HG03039 (cell line): Measurements from ENCODE around the gene SSBP2.
"Not testable (repeated sequence)": the region's sequence is repeated elsewhere in the genome, so short reads cannot be mapped to it uniquely, and the experiment has no call there.

Experiments used
- ATAC-seq: cut with Tn5 transposase; IDR thresholded peaks from one replicate; pipeline ENCODE4 v1.9.1; 2021; ENCODE audit warnings: mild to moderate bottlenecking, moderate library complexity; ENCODE audit not compliant: unreplicated experiment

The SSBP2 gene

DNA sequence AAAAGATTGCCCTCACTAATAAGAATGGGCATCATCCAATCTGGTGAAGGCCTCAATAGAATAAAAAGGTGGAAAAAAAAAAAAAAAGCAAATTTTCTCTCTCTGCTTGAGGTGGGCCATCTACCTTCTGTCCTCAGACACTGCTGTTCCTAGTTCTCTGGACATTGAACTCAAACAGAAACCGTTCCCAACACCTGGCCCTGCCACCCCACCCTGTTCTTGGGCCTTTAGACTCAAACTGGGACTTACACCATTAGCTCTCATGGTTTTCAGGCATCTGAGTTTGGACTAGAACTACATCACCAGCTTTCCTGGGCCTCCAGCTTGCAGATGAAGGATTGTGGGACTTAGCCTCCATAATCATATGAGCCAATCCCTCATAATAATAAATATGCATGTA lies 71.0 kb downstream of the SSBP2 start:
- ATAC-seq: no peak

DNA sequence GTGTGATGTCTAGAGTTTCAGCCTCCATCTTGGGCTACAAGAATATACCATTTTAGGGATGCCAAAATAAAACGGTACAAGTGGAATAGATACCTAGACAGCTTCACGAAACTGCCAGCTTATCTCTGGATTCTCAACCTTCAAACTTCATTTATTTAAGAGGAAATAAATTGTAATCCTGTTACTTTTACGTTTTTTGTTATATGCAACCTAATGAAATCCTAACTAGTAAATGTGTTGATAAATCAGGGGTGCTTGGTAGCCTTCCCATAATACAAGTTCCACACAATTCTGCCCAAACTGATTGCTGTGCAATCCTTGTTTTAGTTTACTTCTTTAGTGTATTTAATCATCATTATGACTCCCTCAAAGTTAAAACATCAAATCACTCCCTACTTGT lies 75.5 kb downstream of the SSBP2 start:
- no peak for ATAC-seq

DNA sequence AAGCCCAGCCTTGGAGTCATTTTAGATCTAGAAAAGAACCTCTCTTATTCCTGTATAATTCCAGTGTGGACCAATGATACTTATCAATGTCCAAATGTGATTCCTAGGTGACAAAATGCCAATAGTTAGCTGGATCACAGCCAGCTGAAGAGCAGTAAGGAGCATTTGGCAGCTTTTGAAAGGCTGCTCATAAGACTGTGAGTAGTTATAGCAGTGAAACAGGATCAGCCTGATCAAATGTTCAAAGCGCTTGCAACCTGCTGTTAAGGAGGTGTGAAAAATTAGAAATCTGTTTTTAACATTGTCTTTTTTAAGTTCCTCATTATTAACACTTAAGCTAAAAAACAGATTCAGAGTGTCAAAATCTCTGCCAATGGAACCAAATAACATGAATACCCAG lies 85.1 kb downstream of the SSBP2 start:
- no peak for ATAC-seq

DNA sequence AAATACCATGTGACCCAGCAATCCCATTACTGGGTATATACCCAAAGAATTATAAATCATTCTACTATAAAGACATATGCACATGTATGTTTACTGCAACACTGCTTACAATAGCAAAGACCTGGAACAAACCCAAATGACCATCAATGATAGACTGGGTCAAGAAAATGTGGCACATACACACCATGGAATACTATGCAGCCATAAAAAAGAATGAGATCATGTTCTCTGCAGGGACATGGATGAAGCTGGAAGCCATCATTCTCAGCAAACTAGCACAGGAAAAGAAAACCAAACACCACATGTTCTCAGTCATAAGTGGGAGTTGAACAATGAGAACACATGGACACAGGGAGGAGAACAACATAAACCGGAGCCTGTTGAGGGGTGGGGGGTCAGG lies 90.3 kb downstream of the SSBP2 start:
- not testable (repeated sequence) for ATAC-seq

DNA sequence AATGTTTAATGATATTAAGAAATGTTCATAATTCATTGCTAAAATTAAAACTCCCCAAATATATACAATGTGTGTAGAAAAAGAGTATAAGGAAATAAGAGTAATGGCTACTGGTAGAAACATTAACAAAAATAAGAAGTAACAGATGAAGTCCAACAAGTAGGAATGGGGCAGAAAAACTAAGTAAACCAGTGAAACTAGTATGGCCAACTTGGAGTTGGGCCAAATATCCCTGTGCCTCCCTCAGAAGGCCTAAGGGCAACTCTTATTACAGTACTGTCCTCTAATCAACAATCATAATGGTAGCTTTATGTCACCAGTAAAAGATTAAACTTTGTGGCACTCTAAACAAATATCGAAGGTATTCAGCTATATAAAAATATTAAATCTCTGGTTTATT lies 93.5 kb downstream of the SSBP2 start:
- ATAC-seq: no peak

DNA sequence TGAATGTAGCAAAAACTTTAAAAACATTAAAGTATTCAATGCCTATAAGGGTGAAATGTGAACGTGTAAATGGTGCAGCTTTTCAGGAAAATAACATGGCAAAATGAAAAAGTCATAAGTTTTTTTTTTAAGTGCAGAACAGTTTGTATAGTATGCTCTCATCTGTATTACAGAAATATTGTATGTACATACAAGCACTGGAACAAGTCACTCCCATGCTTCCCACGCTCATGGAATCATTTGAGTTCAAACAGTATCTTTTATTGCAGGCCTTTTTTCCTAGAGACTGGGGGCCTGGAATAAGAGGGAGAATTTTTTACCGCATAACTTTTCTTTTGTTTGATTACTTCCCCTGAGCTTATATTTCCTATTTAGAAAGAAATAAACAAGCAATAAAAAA lies 94.1 kb downstream of the SSBP2 start:
- no peak for ATAC-seq

DNA sequence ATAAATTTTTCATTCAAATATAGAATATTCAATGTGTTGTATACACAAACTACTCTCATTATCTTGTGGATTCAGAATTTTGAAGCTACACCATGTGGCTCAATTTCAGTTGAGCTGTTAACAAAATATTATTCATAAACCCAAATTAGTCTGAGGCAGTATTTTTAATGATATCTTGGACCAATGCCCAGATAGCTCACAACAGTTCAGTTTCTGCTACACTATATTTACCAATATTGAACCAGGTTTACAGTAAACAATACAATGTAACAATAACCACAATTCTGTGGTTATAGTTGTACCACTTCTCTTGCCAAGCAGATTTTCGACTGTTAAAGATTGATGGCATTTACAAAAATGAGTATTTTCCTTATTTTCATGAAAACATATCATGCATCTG lies 99.9 kb downstream of the SSBP2 start:
- ATAC-seq: no peak

DNA sequence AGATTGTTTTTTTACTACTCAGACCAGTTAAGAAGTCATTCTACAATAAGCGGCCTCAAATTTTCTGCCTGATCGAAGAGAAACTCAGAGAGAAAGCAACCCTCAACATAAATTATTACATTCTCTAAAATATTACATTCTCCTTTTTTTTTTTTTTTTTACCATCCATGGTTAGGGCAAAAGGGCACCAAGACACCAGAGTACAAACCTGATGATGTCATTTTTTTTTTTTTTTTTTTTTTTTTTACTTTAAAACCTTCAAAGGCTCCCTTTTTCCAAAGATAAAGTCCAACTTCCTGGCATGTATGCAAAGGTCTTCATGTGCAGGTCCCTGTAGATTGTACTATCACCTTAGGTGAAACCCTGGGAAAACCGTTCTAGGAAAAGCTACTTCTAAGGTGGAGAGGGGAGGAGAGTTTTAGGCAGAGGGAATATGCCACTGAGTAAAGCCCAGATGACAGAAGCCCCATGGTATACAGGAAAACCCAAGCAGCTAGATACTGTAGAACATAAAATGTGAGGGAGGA lies 104.4 kb downstream of the SSBP2 start:
- ATAC-seq: no peak

DNA sequence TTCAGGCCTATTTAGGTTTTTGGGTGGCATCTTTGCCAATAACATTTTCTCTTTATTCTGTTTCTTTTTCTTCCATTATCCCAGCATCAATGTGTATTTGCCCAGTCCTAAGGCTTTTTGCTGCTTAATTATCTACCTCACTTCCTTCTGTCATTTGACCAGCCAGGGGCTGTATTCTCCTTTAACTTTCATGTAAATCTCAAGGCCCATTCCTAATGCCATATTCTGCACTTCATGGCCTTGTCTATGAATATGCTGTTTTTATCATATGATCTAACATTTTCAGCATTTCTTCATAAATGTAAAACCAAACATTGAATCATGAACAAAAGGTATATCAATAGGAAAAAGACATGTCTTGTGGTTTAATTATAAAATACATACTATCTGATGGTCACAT lies 108.7 kb downstream of the SSBP2 start:
- no peak for ATAC-seq

DNA sequence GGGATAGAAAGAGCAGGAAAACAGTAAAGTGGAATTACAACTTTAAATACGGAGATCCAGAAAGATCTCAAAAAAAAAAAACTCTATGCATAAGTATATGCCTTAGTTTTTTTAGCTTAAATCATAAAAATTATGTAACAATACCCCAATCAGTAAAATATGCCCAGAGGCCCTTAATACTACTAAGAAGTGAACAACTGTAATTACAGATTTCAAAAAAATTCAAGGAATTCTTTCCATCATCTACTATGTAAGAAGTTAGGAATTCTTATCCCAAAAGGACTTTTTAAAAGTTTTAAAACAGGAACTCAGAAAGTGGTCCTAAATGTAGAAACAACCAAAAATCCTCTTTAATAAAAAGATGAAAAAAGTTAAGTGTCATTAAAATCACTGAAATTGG lies 111.3 kb downstream of the SSBP2 start:
- no peak for ATAC-seq

DNA sequence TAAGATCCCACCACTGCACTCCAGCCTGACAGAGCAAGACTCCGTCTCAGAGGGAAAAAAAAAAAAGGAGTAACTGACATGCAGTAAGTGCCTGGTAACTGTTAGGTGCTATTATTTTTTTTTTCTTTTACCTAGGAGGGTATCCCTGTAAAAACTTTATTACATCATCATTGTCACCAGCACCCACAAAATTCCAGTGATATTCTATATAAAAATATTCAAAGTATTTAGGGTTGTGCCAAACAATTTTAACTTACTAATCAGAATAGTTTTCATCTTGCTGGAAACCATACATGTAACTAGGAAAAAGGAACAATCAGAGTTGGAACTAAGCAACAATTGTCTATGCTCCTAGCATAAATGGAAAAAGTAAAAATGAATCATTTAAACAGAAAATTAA lies 112.4 kb downstream of the SSBP2 start:
- no peak for ATAC-seq

DNA sequence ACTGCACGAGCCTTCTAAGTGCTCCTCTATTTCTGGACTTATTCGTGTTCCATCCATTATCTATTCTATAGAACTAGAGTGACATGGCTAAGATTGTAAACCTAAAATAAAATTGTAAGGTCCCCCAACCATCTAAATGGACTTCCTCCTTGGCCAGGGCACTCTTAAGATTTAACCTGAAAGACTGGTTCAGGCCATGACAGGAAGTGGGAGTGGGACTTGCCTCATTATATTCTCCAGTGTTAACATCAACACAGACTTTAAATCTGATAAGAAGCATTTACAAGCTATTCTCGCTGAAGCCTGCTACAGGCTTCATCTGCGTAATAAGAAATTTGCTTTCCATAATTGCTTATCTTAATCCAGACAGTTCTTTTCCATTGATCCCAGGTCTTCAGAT lies 117.0 kb downstream of the SSBP2 start:
- no peak for ATAC-seq

DNA sequence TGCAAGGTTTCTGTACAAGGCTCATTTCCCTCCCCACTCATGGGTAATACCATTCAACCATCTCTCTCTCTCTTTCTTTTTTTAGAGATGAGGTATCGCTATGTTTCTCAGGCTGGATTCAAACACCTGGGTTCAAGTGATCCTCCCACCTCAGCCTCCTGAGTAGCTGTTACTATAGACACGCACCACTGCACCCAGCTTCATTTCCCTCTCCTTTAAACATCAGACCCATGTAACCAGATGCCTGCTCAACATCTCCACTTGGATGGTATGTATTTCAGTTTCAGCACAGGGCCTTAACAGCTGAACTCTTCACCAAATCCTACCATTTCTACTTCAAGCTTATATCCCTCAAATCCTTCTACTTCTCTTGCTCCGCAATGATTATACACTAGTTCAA lies 117.4 kb downstream of the SSBP2 start:
- no peak for ATAC-seq

DNA sequence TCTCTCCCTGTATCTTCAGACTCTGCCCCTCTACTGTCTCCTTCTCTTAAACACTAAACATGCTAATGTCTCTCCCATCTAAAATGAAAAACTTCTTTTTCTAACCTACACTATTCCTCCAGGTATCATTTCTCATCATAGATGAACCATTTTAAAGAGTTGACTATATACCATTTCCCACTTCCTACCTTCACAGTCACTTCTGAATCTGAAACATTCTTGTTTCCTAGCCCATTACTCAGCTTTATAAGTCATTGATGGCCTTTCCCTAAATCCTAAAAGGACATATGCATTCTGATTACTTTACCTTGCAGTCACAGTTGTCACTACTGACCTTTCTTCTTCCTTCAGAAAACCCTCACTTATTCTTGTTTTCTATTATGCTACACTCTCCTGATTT lies 118.2 kb downstream of the SSBP2 start:
- ATAC-seq: no peak

DNA sequence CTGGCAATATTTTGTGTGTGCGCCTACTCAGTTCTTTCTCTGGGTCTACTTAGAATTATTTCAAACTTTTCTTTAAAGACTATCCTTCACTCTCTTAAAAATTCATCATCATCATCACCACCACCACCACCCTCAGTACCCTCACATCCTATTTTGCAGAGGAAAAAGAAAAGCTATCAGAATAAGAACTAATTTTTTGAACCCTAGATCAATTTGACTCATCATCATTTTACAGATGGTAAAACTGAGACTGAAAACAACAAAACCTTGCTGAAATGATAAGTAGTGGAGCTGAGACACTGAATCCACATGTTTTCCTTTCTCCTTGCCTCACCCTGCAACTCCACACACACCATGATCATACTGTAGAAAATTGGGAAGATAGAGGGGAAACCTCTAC lies 119.3 kb downstream of the SSBP2 start:
- ATAC-seq: no peak

DNA sequence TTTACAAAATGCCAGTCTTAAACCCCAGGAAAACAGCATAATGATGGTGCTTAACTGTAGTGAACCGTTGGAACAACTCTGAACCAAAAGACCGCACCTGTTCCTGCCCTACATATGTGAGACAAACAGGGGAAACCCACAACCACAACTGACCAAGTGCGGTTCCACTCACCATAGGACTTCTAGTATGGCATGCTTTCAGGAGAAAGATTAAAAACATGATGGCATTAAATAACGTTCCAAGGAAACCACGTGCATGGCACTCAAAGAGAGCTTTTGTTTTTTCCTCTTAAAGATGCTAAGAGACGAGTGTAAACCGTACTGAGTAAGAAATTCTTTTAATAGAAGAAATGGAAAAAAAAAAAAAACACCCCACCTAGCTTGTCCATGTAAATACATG lies 119.8 kb downstream of the SSBP2 start:
- ATAC-seq: peak; percentile 72

DNA sequence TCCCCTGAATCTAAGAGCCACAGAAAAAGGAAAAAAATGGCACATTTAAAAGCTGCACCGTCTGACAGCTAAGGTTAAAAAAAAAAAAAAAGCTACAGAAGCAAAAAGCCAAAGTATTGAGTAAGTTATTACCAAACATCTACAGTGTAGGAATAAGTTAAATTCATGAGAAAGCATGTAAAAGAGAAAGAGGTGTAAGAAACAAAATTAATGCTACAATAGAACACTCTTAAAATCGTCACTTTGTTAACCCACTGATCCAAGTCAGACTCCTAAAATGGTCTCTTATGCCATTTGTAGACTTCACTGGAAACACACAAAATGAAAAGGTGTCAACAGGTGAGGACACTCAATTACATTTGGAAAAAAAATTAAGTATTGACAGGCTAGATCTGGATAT lies 120.2 kb downstream of the SSBP2 start:
- no peak for ATAC-seq

DNA sequence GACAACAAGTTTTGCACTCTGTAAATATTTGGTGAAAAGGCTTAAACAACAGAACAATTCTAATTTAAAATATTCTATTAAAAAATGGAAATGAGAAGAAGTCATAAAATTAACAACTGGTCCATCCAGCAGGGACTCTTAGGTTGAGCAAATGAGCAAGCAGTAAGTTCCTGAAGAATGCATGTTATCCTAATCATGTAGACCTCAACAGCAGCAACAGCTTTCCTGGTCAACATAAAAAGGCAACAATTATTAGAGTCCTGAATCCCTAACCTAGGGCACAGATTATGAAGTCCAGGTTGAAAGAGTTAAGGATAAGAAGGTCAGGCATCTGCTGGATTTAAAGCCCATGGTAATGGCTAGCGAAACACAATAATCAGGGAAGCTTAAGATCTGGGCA lies 120.9 kb downstream of the SSBP2 start:
- no peak for ATAC-seq

DNA sequence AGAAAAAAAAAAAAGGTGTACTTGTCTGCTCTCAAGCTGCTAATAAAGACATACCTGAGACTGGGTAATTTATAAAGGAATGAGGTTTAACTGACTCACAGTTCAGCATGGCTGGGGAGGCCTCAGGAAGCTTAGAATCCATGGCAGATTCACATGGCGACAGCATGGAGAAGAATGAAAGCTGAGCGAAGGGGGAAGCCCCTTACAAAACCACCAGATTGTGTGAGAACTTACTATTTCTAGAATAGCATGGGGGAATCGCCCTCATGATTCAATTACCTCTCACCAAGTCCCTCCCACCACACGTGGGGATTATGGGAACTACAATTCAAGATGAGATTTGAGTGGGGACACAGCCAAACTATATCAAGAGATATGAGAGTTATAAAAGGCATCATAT lies 122.8 kb downstream of the SSBP2 start:
- not testable (repeated sequence) for ATAC-seq

DNA sequence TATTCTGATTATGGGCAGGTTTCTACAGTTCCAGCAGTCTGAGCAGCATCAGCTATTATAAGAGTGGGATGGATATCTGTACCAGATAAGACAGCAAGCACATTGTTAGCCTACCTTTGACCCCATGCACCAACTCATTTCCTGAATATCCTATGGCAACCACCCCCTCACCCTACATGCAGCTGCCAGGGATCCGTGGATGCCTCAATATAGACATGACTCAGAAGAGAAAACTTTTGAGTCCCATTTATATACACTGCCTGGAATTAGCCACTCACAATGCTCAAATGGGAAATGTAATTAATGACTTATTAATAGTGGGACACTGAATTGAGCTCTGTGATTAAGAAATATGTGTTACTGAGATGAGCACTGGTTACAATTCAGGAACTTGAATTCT lies 124.4 kb downstream of the SSBP2 start:
- ATAC-seq: no peak

DNA sequence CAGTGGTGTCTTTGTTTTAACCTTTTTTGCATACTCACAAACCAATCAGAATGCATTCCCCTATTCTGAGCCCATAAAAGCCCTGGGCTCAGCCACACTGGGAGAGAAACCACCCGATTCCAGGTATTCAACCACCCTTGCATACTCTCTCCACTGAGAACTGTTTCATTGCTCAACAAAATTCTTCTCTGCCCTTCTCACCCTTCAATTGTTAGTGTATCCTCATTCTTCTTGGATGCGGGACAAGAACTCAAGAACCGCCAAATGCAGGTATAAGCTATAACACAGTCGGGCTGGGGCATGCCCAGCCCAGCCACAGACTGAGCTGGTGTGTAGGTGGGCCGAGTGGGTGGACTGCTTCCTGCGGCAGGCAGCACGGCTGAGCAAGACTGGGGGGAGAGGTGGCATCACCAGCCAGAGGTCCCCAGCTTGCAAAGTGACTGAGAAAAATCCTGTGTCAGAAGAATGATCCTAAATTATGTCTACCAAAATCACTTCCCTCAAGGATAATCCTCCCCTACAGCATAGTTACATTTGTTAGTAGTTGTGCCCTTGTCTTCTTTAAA lies 141.0 kb downstream of the SSBP2 start:
- ATAC-seq: no peak

DNA sequence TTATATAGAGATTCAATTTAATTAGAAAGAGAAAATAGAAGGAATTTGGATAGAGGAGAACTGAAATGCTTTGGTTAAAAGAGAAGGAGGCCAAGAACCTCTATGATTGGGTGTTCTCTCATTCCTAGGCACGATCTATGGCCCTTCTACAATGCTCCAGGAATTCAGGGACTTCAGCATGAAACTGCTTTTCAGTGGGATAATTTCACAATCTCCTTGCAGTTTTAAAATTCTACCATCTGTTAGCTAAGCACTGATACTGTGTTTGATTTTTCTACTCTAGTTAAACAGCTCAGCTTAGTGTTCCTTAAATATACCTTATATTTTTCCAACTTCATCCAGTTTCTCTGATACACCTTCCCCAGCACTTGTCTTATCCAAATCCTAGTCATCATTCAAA lies 141.9 kb downstream of the SSBP2 start:
- ATAC-seq: no peak

DNA sequence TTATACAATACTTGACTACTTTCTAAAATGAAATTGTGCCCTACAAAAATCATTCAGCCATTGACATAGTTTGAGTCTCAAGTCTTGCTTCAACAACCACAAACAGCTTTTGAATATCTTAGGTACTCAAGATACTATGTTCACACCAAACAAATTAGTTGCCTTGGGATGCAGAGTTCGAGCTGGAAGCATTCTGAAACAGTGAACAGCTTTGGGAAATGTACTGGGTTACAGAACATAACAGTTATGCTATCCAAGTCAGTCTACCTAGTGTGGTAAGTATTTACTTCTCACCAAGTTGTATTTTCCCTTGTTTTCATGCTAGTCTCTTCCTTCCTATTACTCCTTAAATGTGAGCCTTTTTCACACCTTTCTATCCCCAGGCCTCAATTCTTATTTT lies 143.2 kb downstream of the SSBP2 start:
- ATAC-seq: no peak

DNA sequence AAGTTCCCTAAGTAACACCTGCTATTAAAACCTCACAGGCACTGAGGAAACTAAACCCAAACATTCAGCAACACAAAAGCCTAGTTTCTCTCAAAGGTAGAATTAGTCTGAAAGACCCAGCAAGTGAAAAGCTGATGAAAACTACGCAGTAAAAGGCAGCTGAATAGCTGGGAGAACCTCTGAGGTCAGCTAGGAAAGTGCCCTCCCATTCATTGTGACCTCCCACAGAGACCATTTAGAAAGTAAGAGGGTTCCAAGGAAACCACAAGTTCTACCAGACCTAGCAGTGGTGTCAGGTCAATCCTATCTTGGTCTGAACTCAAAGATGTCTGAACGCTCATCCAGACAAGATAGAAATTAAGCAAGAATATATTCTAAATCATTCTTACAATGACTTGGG lies 144.7 kb downstream of the SSBP2 start:
- ATAC-seq: no peak
